OCI-LY3 (cell line): ENCODE results near the gene C11orf42.

ENCODE experiments used
- CTCF ChIP-seq: fragments of 200-600, 300-600 bp; sonication (generic); IDR thresholded peaks from 2 replicates; pipeline ENCODE4 v1.5.1; 2014; ENCODE audit warnings: antibody characterized with exemption, low read length, low read depth
- EZH2phosphoT487 ChIP-seq: fragments of 200-600 bp; shearing (Covaris generic); IDR thresholded peaks from 2 replicates; pipeline ENCODE4 v1.6.1; 2018; ENCODE audit warnings: antibody characterized with exemption, mixed run types, low read depth

- TF ChIP-seq CTCF: no peak
- no peak for TF ChIP-seq EZH2phosphoT487
These were observed 6.1 kb upstream of the C11orf42 start, which contains the start of gene OR52W1 for GRCh38 chr11:6199174-6199810.
